ENCODE data around the gene DRD2.

DNA sequence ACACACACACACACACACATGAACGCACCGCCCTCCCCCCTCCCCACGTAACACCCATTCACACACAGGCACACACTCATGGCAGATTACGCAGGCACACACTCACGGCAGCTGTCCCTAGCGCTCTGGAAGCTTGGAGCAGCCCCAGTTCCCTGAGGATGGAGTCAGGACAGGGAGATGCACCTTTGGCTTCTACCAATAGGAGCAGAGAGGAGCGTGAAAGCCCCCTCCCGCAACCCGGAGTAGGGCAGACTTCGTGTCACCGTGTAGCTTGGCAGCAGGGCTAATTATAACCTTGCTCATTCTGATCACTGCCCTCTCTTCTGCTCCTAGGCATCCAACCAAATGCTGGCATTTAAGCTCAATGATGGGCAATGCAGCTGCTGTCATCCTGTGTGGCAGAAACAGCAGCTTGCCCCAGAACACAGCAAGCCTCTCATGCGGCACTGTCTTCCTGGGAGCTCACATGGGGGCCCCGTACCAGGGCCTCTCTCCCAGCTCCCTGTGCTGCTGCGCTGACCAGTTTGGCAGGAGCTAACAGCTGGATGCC lies 55.7 kb downstream of the DRD2 start:
- TF ChIP-seq POLR2A (IDR thresholded peaks at IDR 0.05; ENCODE audit: low read depth, low read length) = no peak
- TF ChIP-seq POLR2AphosphoS5 (IDR thresholded peaks at IDR 0.05; ENCODE audit: low read depth, low read length) = no peak
